PC-3 (cell line): ENCODE data around the gene DRG2. TPM values are rescaled to one million over a fixed set of nuclear protein-coding genes. Genes with fewer than 3 reads are reported as not detected.

Experiments used
- ATAC-seq: fragments of 200-7000 bp; cut with Tn5 transposase; 2 replicates; pipeline ENCODE4 v1.9.1; 2020; ENCODE audit warnings: mild to moderate bottlenecking, moderate library complexity
- BruUV-seq: library from RNA; stranded (reverse); fragments of 400-500 nt; replicated peaks from 2 replicates; lab custom pipeline; 2021; lab: Mats Ljungman, UMichigan
- CTCF ChIA-PET: fragments of 300-600 bp; sonication (Branson Sonifier 250); formaldehyde crosslinking; loops from one replicate; lab custom pipeline; 2022; ENCODE audit warnings: antibody characterized with exemption; lab: Charles Lee
- POLR2A ChIA-PET: fragments of 300-600 bp; sonication (Branson Sonifier 250); formaldehyde crosslinking; loops from one replicate; lab custom pipeline; 2022; ENCODE audit warnings: antibody characterized with exemption; ENCODE audit not compliant: unreplicated experiment; lab: Charles Lee
- DNase-seq: peaks from one replicate; pipeline ENCODE4 v3.0.0-alpha.2; 2015
- H2AFZ ChIP-seq: fragments of 300-600 bp; sonication (generic); 2 replicates; pipeline ENCODE4 v1.6.0; 2016; ENCODE audit warnings: antibody characterized with exemption, low read length
- H3F3A ChIP-seq: fragments of 300-600 bp; sonication (generic); one replicate; pipeline ENCODE4 v1.6.0; 2017; ENCODE audit warnings: antibody characterized with exemption, low read length, control low read depth, mild to moderate bottlenecking; ENCODE audit not compliant: unreplicated experiment
- H3K27ac ChIP-seq: fragments of 300-600 bp; sonication (generic); 2 replicates; pipeline ENCODE4 v1.5.1; 2016; ENCODE audit warnings: mild to moderate bottlenecking, low read length
- H3K27me3 ChIP-seq: fragments of 300-600 bp; sonication (generic); 2 replicates; pipeline ENCODE4 v1.6.1; 2016; ENCODE audit warnings: low read length, mixed read lengths
- H3K36me3 ChIP-seq: fragments of 300-600 bp; sonication (generic); 2 replicates; pipeline ENCODE4 v1.6.1; 2016; ENCODE audit warnings: low read depth, mixed run types, low read length, mixed read lengths
- H3K4me1 ChIP-seq: fragments of 300-600 bp; sonication (generic); 2 replicates; pipeline ENCODE4 v1.5.1; 2016; ENCODE audit warnings: low read length; ENCODE audit not compliant: insufficient read depth
- H3K4me2 ChIP-seq: fragments of 300-600 bp; sonication (generic); 2 replicates; pipeline ENCODE4 v1.6.0; 2016; ENCODE audit warnings: low read length
- H3K4me3 ChIP-seq: fragments of 300-600 bp; sonication (generic); 2 replicates; pipeline ENCODE4 v1.5.1; 2016; ENCODE audit warnings: mild to moderate bottlenecking, low read length, mixed read lengths
- H3K79me2 ChIP-seq: fragments of 300-600 bp; sonication (generic); 2 replicates; pipeline ENCODE4 v1.6.1; 2017; ENCODE audit warnings: low read length, mixed read lengths
- H3K9ac ChIP-seq: fragments of 300-600 bp; sonication (generic); 2 replicates; pipeline ENCODE4 v1.6.0; 2016; ENCODE audit warnings: mild to moderate bottlenecking, low read length
- H3K9me2 ChIP-seq: fragments of 300-600 bp; sonication (generic); replicated peaks from 2 replicates; pipeline ENCODE4 v1.6.1; 2016; ENCODE audit warnings: mixed run types, low read length, mixed read lengths
- H3K9me3 ChIP-seq: fragments of 300-600 bp; sonication (generic); 2 replicates; pipeline ENCODE4 v1.6.1; 2016; ENCODE audit warnings: low read length, mixed read lengths
- H4K20me1 ChIP-seq: fragments of 300-600 bp; sonication (generic); 2 replicates; pipeline ENCODE4 v1.6.1; 2016; ENCODE audit warnings: low read length, mixed read lengths
- CTCF ChIP-seq: fragments of 300-600 bp; sonication (generic); conservative IDR thresholded peaks from 2 replicates; pipeline ENCODE4 v1.5.1; 2017; ENCODE audit warnings: antibody characterized with exemption, low read depth, mild to moderate bottlenecking, low read length
- EZH2 ChIP-seq: fragments of 300-600 bp; sonication (generic); IDR thresholded peaks from one replicate; pipeline ENCODE4 v1.6.1; 2017; ENCODE audit warnings: antibody characterized with exemption, mild to moderate bottlenecking, low read length; ENCODE audit not compliant: unreplicated experiment
- EZH2phosphoT487 ChIP-seq: fragments of 300-600 bp; sonication (generic); IDR thresholded peaks from 2 replicates; pipeline ENCODE4 v1.6.1; 2018; ENCODE audit warnings: mild to moderate bottlenecking, antibody characterized with exemption, low read length, borderline replicate concordance
- intact Hi-C: fragments of 100-400 bp; cut with micrococcal nuclease; formaldehyde crosslinking; loops from 2 replicates; pipeline ENCODE4 v1.9.0; 2023
- total RNA-seq: library from RNA; depleted of rRNA; stranded (reverse); fragments of >200 nt; gene quantifications from 2 replicates; pipeline ENCODE4 v1.2.3, GENCODE V29; 2014

DRG2 gene
- total RNA-seq, 1 experiment from 2014 or later: 102 TPM

GRCh38 chr17:18117982-18118975, 30.5 kb downstream of the DRG2 start:
- Histone ChIP-seq H3K79me2 (no peaks in the 10 kb centered on the region), H2AFZ (no peak overlapping the region), H3K9ac (no peak overlapping the region), H3K36me3 (no peaks in the 10 kb centered on the region), H3K9me3 (no peaks in the 10 kb centered on the region), H3K4me3 (no peak overlapping the region), H3K4me2 (no peak overlapping the region), H3K27ac (no peak overlapping the region), H3K4me1 (no peaks in the 10 kb centered on the region), H3K9me2 (no peaks in the 10 kb centered on the region), H3K27me3 (no peaks in the 10 kb centered on the region), H4K20me1 (no peaks in the 10 kb centered on the region), H3F3A (no peaks in the 10 kb centered on the region)
- no peak for TF ChIP-seq EZH2phosphoT487
- TF ChIP-seq EZH2: no peak
- no TSS peak for BruUV-seq
- ChIA-PET CTCF (no interaction called here), POLR2A (no interaction called here)
- ATAC-seq: no peak
- intact Hi-C loops: no loop called here
- no peak for DNase-seq

GRCh38 chr17:18119166-18119745, 31.5 kb downstream of the DRG2 start:
- Histone ChIP-seq H3K4me2 (no peak overlapping the region), H3K9ac (no peak overlapping the region), H3K9me2 (no peaks in the 10 kb centered on the region), H3K36me3 (no peaks in the 10 kb centered on the region), H3K79me2 (no peaks in the 10 kb centered on the region), H3K27me3 (no peaks in the 10 kb centered on the region), H3K9me3 (no peaks in the 10 kb centered on the region), H3K27ac (no peak overlapping the region), H3F3A (no peaks in the 10 kb centered on the region), H3K4me1 (no peaks in the 10 kb centered on the region), H4K20me1 (no peaks in the 10 kb centered on the region), H2AFZ (no peak overlapping the region), H3K4me3 (no peak overlapping the region)
- intact Hi-C loops: no loop called here
- no peak for ATAC-seq
- CTCF ChIA-PET: no interaction called here
- TF ChIP-seq CTCF: no peak
- DNase-seq: no peak
- BruUV-seq: no TSS peak
- POLR2A ChIA-PET: no interaction called here

- Histone ChIP-seq H3K4me3 (no peak overlapping the region), H3K9ac (no peak overlapping the region), H3K27ac (no peak overlapping the region), H3K9me2 (no peaks in the 10 kb centered on the region), H4K20me1 (no peaks in the 10 kb centered on the region), H2AFZ (no peak overlapping the region), H3K4me2 (no peak overlapping the region), H3F3A (no peaks in the 10 kb centered on the region), H3K27me3 (no peaks in the 10 kb centered on the region), H3K36me3 (no peaks in the 10 kb centered on the region), H3K4me1 (no peaks in the 10 kb centered on the region), H3K79me2 (no peaks in the 10 kb centered on the region), H3K9me3 (no peaks in the 10 kb centered on the region)
- POLR2A ChIA-PET: no interaction called here
- no TSS peak for BruUV-seq
- no peak for TF ChIP-seq EZH2phosphoT487
- no peak for TF ChIP-seq CTCF
- TF ChIP-seq EZH2: no peak
- ATAC-seq: no peak
- no peak for DNase-seq
- intact Hi-C loops: no loop called here
- CTCF ChIA-PET: no interaction called here
These were observed 32.2 kb downstream of the DRG2 start for GRCh38 chr17:18119938-18120337.
